Thyroid gland (tissue), 4 donors: Measurements from ENCODE around the gene CARD14. TPM values are rescaled to one million over a fixed set of nuclear protein-coding genes. Genes with fewer than 3 reads are reported as not detected.
A peak's percentile ranks its signal among the peaks of the same experiment; 100 is the strongest.

Experiments
- DNase-seq, 2 donors: peaks; one replicate each; pipeline ENCODE4 v3.0.0-alpha.2; 2019
- H3K27ac ChIP-seq, 3 donors: fragments of 200-600 bp; sonication (generic); 1 replicate in 2 of 3; 2 replicates in 1 of 3; pipeline ENCODE4 v1.5.1; 2016 to 2019; ENCODE audit warnings: mild to moderate bottlenecking in 1 of 3, moderate library complexity in 1 of 3
- H3K27me3 ChIP-seq: fragments of 200-600 bp; sonication (generic); one replicate; pipeline ENCODE4 v1.5.1; 2019
- H3K36me3 ChIP-seq, 2 donors: fragments of 200-600 bp; sonication (generic); one replicate each; pipeline ENCODE4 v1.5.1; 2016 to 2019
- H3K4me1 ChIP-seq, 2 donors: fragments of 200-600 bp; sonication (generic); one replicate each; pipeline ENCODE4 v1.5.1; 2017 to 2019
- H3K4me3 ChIP-seq, 3 donors: fragments of 200-600 bp; sonication (generic); replicated peaks in 1 of 3; 1 replicate in 2 of 3; 2 replicates in 1 of 3; pipeline ENCODE4 v1.5.1; 2016; ENCODE audit warnings: mild to moderate bottlenecking in 1 of 3
- H3K9me3 ChIP-seq: fragments of 200-600 bp; sonication (generic); one replicate; pipeline ENCODE4 v1.5.1; 2017
- CTCF ChIP-seq, 6 experiments: fragments of 200-600 bp in 3 of 6; fragments of 450-650 bp in 3 of 6; sonication (generic) in 3 of 6; IDR thresholded peaks; one replicate each; pipeline ENCODE4 v1.5.1; 2016 to 2019; ENCODE audit warnings: antibody characterized with exemption in 6 of 6, mild to moderate bottlenecking in 2 of 6, inconsistent platforms in 1 of 6, moderate library complexity in 1 of 6
- POLR2A ChIP-seq, 2 donors: fragments of 450-650 bp; IDR thresholded peaks; one replicate each; pipeline ENCODE4 v1.6.1; 2017; ENCODE audit warnings: antibody characterized with exemption in 2 of 2, mild to moderate bottlenecking in 2 of 2, moderate library complexity in 1 of 2
- WGBS, 2 donors: methylation state at CpG; one replicate each; pipeline ENCODE4 v1.1.5; 2017; 5-methylcytosine and 5-hydroxymethylcytosine counted together
- intact Hi-C: fragments of 100-400 bp; cut with DNase I; formaldehyde crosslinking; loops from one replicate; pipeline ENCODE4 v1.15.1; 2023
- total RNA-seq, 4 donors: library from RNA; depleted of rRNA; stranded (reverse); fragments of >200 nt; gene quantifications; one replicate each; pipeline ENCODE4 v1.2.3, GENCODE V29; 2016

The CARD14 gene
- total RNA-seq: 1 to 10 TPM in 1 of 4 donors, under 1 TPM in 1, not detected in 2; 0.34 to 3.9 TPM

GRCh38 chr17:80169784-80170500, at the start of gene CARD14:
Gene CARD14, plus strand, starts transcription at chr17:80170030. Its CDS starts 11,409 bp downstream, at chr17:80181439.
- H3K27ac ChIP-seq: no peak within 1 kb of the TSS
- no peaks in the 10 kb centered on the region for H3K36me3 ChIP-seq
- TF ChIP-seq POLR2A (IDR thresholded peaks at IDR 0.05) (no peak), CTCF (IDR thresholded peaks at IDR 0.05) (no peak)
- 50 to 63% methylated on average over 12 to 19 of the region's 19 CpGs for WGBS, 2 donors
- peak in 1 of 2 donors; percentile 29 for DNase-seq
- H3K4me3 ChIP-seq: no peak within 1 kb of the TSS
- H3K4me1 ChIP-seq: no peaks in the 10 kb centered on the region
- intact Hi-C loops: no loop called here
- no peaks in the 10 kb centered on the region for H3K9me3 ChIP-seq
- no peaks in the 10 kb centered on the region for H3K27me3 ChIP-seq

GRCh38 chr17:80122026-80122575, 47.7 kb upstream of the CARD14 start:
- no peak overlapping the region for H3K4me3 ChIP-seq
- H3K36me3 ChIP-seq: no peaks in the 10 kb centered on the region
- no peak for DNase-seq
- no peaks in the 10 kb centered on the region for H3K27me3 ChIP-seq
- H3K9me3 ChIP-seq: no peaks in the 10 kb centered on the region
- TF ChIP-seq POLR2A (IDR thresholded peaks at IDR 0.05) (no peak), CTCF (IDR thresholded peaks at IDR 0.05) (no peak)
- peaks cover 0 to 15% of the 10 kb centered on the region in 2 donors for H3K4me1 ChIP-seq
- intact Hi-C loops: no loop called here
- 89 to 91% methylated on average over 6 to 16 of the region's 17 CpGs for WGBS, 2 donors
- no peak overlapping the region for H3K27ac ChIP-seq

- intact Hi-C loops: no loop called here
- Histone ChIP-seq H3K36me3 (no peaks in the 10 kb centered on the region), H3K9me3 (no peaks in the 10 kb centered on the region), H3K4me1 (peaks cover 0 to 15% of the 10 kb centered on the region in 2 donors), H3K4me3 (no peak overlapping the region), H3K27me3 (no peaks in the 10 kb centered on the region), H3K27ac (no peak overlapping the region)
- TF ChIP-seq POLR2A (IDR thresholded peaks at IDR 0.05): no peak
- no peak for TF ChIP-seq CTCF (IDR thresholded peaks at IDR 0.05)
- 78 to 90% methylated on average over 6 of the region's 6 CpGs for WGBS, 2 donors
- DNase-seq: no peak
Observed at GRCh38 chr17:80122926-80123505, 46.8 kb upstream of the CARD14 start.

GRCh38 chr17:80123791-80124190, 46.0 kb upstream of the CARD14 start:
- no peaks in the 10 kb centered on the region for H3K27me3 ChIP-seq
- no peaks in the 10 kb centered on the region for H3K9me3 ChIP-seq
- WGBS, 2 donors: 83 to 90% methylated on average over 15 of the region's 15 CpGs
- H3K4me3 ChIP-seq: no peak overlapping the region
- intact Hi-C loops: no loop called here
- TF ChIP-seq CTCF (IDR thresholded peaks at IDR 0.05) (no peak), POLR2A (IDR thresholded peaks at IDR 0.05) (no peak)
- H3K36me3 ChIP-seq: no peaks in the 10 kb centered on the region
- H3K4me1 ChIP-seq: peaks cover 0 to 15% of the 10 kb centered on the region in 2 donors
- DNase-seq: no peak
- no peak overlapping the region for H3K27ac ChIP-seq
